GM21360 (cell line): ENCODE data around the gene HOXD13.

Experiments used
- ATAC-seq: cut with Tn5 transposase; IDR thresholded peaks from one replicate; pipeline ENCODE4 v1.9.1; 2021; ENCODE audit warnings: mild to moderate bottlenecking, moderate library complexity; ENCODE audit not compliant: unreplicated experiment

Gene HOXD13

GRCh38 chr2:176105078-176105729 lies 12.7 kb downstream of the HOXD13 start:
- no peak for ATAC-seq

- no peak for ATAC-seq
Observed at GRCh38 chr2:176105730-176106580, 13.4 kb downstream of the HOXD13 start.

- no peak for ATAC-seq
Observed at GRCh38 chr2:176106581-176107539, 14.3 kb downstream of the HOXD13 start, which contains the start of gene HOXD11. TSS of gene HOXD11 (plus strand) at chr2:176107280. CDS start at chr2:176107356, 76 bp downstream.

- ATAC-seq: no peak
Observed at GRCh38 chr2:176107731-176108181, 15.2 kb downstream of the HOXD13 start.

- ATAC-seq: no peak
Observed at GRCh38 chr2:176109192-176109901, 16.8 kb downstream of the HOXD13 start.

GRCh38 chr2:176109946-176110345 lies 17.4 kb downstream of the HOXD13 start:
- no peak for ATAC-seq

GRCh38 chr2:176110415-176111308 lies 18.1 kb downstream of the HOXD13 start:
- no peak for ATAC-seq

GRCh38 chr2:176111309-176111663 lies 18.8 kb downstream of the HOXD13 start:
- ATAC-seq: no peak

- ATAC-seq: no peak
Observed at GRCh38 chr2:176111846-176112374, 19.4 kb downstream of the HOXD13 start.

- no peak for ATAC-seq
Observed at GRCh38 chr2:176112375-176113302, 20.1 kb downstream of the HOXD13 start.

GRCh38 chr2:176114120-176114929 lies 21.8 kb downstream of the HOXD13 start:
- no peak for ATAC-seq

GRCh38 chr2:176114930-176115625 lies 22.6 kb downstream of the HOXD13 start:
- ATAC-seq: no peak

GRCh38 chr2:176115883-176116813 lies 23.6 kb downstream of the HOXD13 start, which contains the start of gene HOXD10:
TSS of gene HOXD10 (plus strand) at chr2:176116778. CDS start at chr2:176116834, 56 bp downstream.
- ATAC-seq: no peak

GRCh38 chr2:176117162-176117822 lies 24.8 kb downstream of the HOXD13 start:
- ATAC-seq: no peak

GRCh38 chr2:176117823-176118371 lies 25.4 kb downstream of the HOXD13 start:
- ATAC-seq: no peak
